B cell (primary cell): ENCODE results near the gene MUC6. TPM values are rescaled to one million over a fixed set of nuclear protein-coding genes. Genes with fewer than 3 reads are reported as not detected.

Experiments
- ATAC-seq: fragments of 200-7000 bp; cut with Tn5 transposase; one replicate; pipeline ENCODE4 v1.10.0; 2021; ENCODE audit warnings: low read depth, mild to moderate bottlenecking, moderate number of reproducible peaks, moderate library complexity
- CTCF ChIA-PET: fragments of 350-600 bp; sonication (Branson Sonifier 250); formaldehyde crosslinking; loops from one replicate; lab custom pipeline; 2021; ENCODE audit warnings: antibody characterized with exemption, inconsistent platforms; lab: Charles Lee
- POLR2A ChIA-PET: fragments of 350-600 bp; sonication (Branson Sonifier 250); formaldehyde crosslinking; loops from one replicate; lab custom pipeline; 2021; ENCODE audit warnings: antibody characterized with exemption; lab: Charles Lee
- DNase-seq: peaks from one replicate; pipeline ENCODE4 v3.0.0; 2013
- H2AFZ ChIP-seq: 2 replicates; pipeline ENCODE4 v1.6.1; 2012; ENCODE audit warnings: mild to moderate bottlenecking, low read depth, low read length; ENCODE audit not compliant: insufficient read depth, poor library complexity, severe bottlenecking
- H3K27ac ChIP-seq, 2 donors: 1 replicate in 1 of 2; 2 replicates in 1 of 2; pipeline ENCODE4 v1.5.1; 2012 to 2013; ENCODE audit warnings: low read length in 2 of 2, mild to moderate bottlenecking in 2 of 2, moderate library complexity in 1 of 2
- H3K27me3 ChIP-seq, 4 experiments: fragments of 200-600 bp in 1 of 4; sonication (generic) in 1 of 4; replicated peaks in 1 of 4; 1 replicate in 2 of 4; 2 replicates in 2 of 4; pipeline versions ENCODE4 v1.6.1 to v1.7.0; 2013 to 2016; ENCODE audit warnings: low read length in 3 of 4, mild to moderate bottlenecking in 2 of 4, mixed read lengths in 1 of 4, moderate library complexity in 1 of 4; ENCODE audit not compliant: insufficient read depth in 4 of 4, control insufficient read depth in 3 of 4; ENCODE audit errors: control extremely low read depth in 1 of 4
- H3K36me3 ChIP-seq, 2 experiments: replicated peaks in 1 of 2; 1 replicate in 1 of 2; 2 replicates in 1 of 2; pipeline versions ENCODE4 v1.6.1 to v1.7.1; 2013; ENCODE audit warnings: low read length in 1 of 2; ENCODE audit not compliant: insufficient read depth in 2 of 2, control insufficient read depth in 1 of 2; ENCODE audit errors: control extremely low read depth in 1 of 2, extremely low read depth in 1 of 2
- H3K4me1 ChIP-seq, 2 donors: fragments of 200-600 bp in 1 of 2; sonication (generic) in 1 of 2; 1 replicate in 1 of 2; 2 replicates in 1 of 2; pipeline versions ENCODE4 v1.5.1 to v1.6.1; 2013 to 2017; ENCODE audit warnings: low read length in 2 of 2; ENCODE audit not compliant: control insufficient read depth in 2 of 2, insufficient read depth in 2 of 2
- H3K4me2 ChIP-seq: replicated peaks from 2 replicates; pipeline ENCODE3; 2012; ENCODE audit warnings: mild to moderate bottlenecking, low read depth, low read length; ENCODE audit not compliant: poor library complexity, severe bottlenecking
- H3K4me3 ChIP-seq, 5 experiments: fragments of 200-600 bp in 1 of 5; sonication (generic) in 1 of 5; 1 replicate in 3 of 5; 2 replicates in 2 of 5; pipeline versions ENCODE4 v1.5.1 to v1.7.0; 2011 to 2016; ENCODE audit warnings: low read length in 4 of 5, mild to moderate bottlenecking in 4 of 5, low read depth in 2 of 5, control low read depth in 1 of 5, moderate library complexity in 1 of 5; ENCODE audit not compliant: insufficient read depth in 1 of 5; ENCODE audit errors: control extremely low read depth in 1 of 5, extremely low read depth in 1 of 5
- H3K79me2 ChIP-seq: fragments of 200-600 bp; sonication (generic); one replicate; pipeline ENCODE4 v1.6.0; 2016; ENCODE audit warnings: low read length; ENCODE audit not compliant: control insufficient read depth, insufficient read depth
- H3K9ac ChIP-seq: fragments of 200-600 bp; sonication (generic); 2 replicates; pipeline ENCODE4 v1.6.1; 2017; ENCODE audit warnings: mild to moderate bottlenecking, low read length, moderate library complexity
- H3K9me3 ChIP-seq, 3 donors: one replicate each; pipeline versions ENCODE4 v1.6.1 to v1.7.1; 2013; ENCODE audit warnings: low read length in 2 of 3; ENCODE audit not compliant: control insufficient read depth in 2 of 3, insufficient read depth in 1 of 3; ENCODE audit errors: control extremely low read depth in 1 of 3
- H4K20me1 ChIP-seq: 2 replicates; pipeline ENCODE4 v1.6.0; 2012; ENCODE audit warnings: mild to moderate bottlenecking, low read length; ENCODE audit not compliant: insufficient read depth, control insufficient read depth, poor library complexity, severe bottlenecking
- H3K27ac Mint-ChIP-seq: one replicate; pipeline ENCODE4 v1.8.0; 2021; ENCODE audit warnings: mixed read lengths
- H3K27me3 Mint-ChIP-seq: one replicate; pipeline ENCODE4 v1.8.0; 2021; ENCODE audit warnings: mixed read lengths
- H3K4me1 Mint-ChIP-seq: one replicate; pipeline ENCODE4 v1.8.0; 2021; ENCODE audit warnings: mixed read lengths
- H3K4me3 Mint-ChIP-seq: one replicate; pipeline ENCODE4 v1.8.0; 2021; ENCODE audit warnings: mixed read lengths
- H3K9me3 Mint-ChIP-seq: one replicate; pipeline ENCODE4 v1.8.0; 2022; ENCODE audit warnings: mixed read lengths; ENCODE audit not compliant: insufficient read depth
- EZH2 ChIP-seq: IDR thresholded peaks from 2 replicates; pipeline ENCODE4 v1.6.1; 2012; ENCODE audit warnings: borderline replicate concordance, low read depth, mild to moderate bottlenecking, moderate library complexity, low read length; ENCODE audit not compliant: insufficient read depth, poor library complexity, severe bottlenecking
- WGBS: methylation state at CpG from one replicate; pipeline ENCODE4 v1.1.5; 2013; ENCODE audit warnings: missing lambda C conversion rate; ENCODE audit not compliant: insufficient coverage; 5-methylcytosine and 5-hydroxymethylcytosine counted together
- intact Hi-C: fragments of 100-400 bp; cut with micrococcal nuclease; formaldehyde crosslinking; loops from one replicate; pipeline ENCODE4 v1.10.0; 2022
- polyA plus RNA-seq: library from polyadenylated mRNA; depleted of rRNA; stranded (reverse); fragments of >200 nt; gene quantifications from 2 replicates; pipeline ENCODE4 v1.2.3, GENCODE V29; 2012
- total RNA-seq, 2 donors: library from RNA; stranded (reverse); fragments of 120-200 nt in 1 of 2; gene quantifications; 1 replicate in 1 of 2; 2 replicates in 1 of 2; pipeline versions ENCODE4 v1.2.3 to v1.2.4, GENCODE V29; 2013 to 2022
- TF ChIP-seq, protein P1 (sequence below): fragments of 200-600 bp; IDR thresholded peaks from one replicate; pipeline ENCODE4 v1.8.0; 2022; ENCODE audit warnings: antibody characterized with exemption, mild to moderate bottlenecking

Gene MUC6
- total and polyA plus RNA-seq, 2 donors (not counting 1 experiment from before 2014, with no cell fraction given) = not detected

DNA sequence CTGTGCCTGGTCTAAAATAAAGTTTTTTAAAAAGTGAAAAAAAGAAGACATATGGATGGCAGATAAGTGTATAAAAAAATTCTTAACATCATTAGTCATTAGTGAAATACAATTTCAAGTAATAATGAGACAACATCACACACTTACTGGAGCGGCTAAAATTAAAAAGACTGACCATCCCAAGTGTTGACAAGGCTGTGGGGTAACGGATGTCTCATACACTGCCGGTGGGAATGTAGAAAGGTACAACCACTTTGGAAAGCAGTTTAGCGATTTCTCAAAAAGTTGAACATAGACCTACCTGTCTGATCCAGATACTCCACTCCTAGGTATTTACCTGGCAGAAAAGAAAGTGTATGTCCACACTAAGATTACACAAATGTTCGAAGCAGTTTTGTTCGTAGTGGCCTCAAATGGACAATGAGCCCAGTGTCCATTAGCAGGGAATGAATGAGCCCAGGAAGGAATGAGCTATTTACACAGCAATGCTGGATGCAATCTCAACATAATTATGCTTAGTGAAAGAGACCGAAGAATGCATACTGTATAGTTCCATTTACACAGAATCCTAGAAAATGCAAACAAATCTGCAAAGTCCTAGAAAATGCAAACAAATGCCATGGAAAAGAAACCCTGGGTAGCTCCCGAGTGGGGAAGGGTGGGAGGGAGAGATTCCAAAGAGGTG, 31.4 kb upstream of the MUC6 start:
- H3K4me1 ChIP-seq = no peaks in the 10 kb centered on the region
- 85% methylated on average over 3 of the region's 8 CpGs for WGBS
- Mint-ChIP-seq H3K4me1 (no peaks in the 10 kb centered on the region), H3K27ac (no peak overlapping the region), H3K4me3 (no peak overlapping the region), H3K27me3 (peaks cover 21% of the 10 kb centered on the region), H3K9me3 (no peaks in the 10 kb centered on the region)
- H3K9me3 ChIP-seq = no peaks in the 10 kb centered on the region
- no peak overlapping the region for H3K4me2 ChIP-seq
- H3K27me3 ChIP-seq = peaks cover 0 to 2% (median 0%) of the 10 kb centered on the region in 4 experiments
- H4K20me1 ChIP-seq = no peaks in the 10 kb centered on the region
- H2AFZ ChIP-seq = no peak overlapping the region
- ChIA-PET POLR2A (interaction anchor here (0.6 kb wide), 1 partner anchor 802 kb away, joined by 3 read pairs; no protein-coding TSS in a partner anchor), CTCF (no interaction called here)
- ATAC-seq = no peak
- H3K36me3 ChIP-seq = no peaks in the 10 kb centered on the region
- intact Hi-C loops = no loop called here
- TF ChIP-seq EZH2 = no peak
- TF ChIP-seq, protein P1, sequence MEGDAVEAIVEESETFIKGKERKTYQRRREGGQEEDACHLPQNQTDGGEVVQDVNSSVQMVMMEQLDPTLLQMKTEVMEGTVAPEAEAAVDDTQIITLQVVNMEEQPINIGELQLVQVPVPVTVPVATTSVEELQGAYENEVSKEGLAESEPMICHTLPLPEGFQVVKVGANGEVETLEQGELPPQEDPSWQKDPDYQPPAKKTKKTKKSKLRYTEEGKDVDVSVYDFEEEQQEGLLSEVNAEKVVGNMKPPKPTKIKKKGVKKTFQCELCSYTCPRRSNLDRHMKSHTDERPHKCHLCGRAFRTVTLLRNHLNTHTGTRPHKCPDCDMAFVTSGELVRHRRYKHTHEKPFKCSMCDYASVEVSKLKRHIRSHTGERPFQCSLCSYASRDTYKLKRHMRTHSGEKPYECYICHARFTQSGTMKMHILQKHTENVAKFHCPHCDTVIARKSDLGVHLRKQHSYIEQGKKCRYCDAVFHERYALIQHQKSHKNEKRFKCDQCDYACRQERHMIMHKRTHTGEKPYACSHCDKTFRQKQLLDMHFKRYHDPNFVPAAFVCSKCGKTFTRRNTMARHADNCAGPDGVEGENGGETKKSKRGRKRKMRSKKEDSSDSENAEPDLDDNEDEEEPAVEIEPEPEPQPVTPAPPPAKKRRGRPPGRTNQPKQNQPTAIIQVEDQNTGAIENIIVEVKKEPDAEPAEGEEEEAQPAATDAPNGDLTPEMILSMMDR = no peak
- H3K79me2 ChIP-seq = no peaks in the 10 kb centered on the region
- H3K4me3 ChIP-seq = no peak overlapping the region
- DNase-seq = no peak
- H3K27ac ChIP-seq = no peak overlapping the region
- H3K9ac ChIP-seq = no peak overlapping the region

DNA sequence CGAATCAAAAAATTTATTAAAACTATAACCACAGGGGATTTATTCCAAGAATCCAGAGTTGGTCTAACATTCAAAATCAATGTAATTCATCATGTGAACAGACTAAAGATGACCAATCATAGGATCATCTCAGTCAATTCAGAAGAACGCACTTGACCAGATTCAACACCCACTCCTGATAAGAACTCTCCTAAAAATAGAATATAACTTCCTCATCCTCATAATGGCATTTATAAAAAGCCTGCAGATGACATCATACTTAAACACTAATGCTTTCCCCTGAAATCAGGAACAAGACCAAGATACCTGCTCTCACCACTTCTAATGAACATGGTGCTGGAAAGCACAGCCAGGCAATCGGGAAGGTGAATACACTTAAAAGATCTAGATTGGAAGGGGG, 27.6 kb upstream of the MUC6 start:
- H3K9me3 Mint-ChIP-seq = no peaks in the 10 kb centered on the region
- Histone ChIP-seq H3K27me3 (no peaks in the 10 kb centered on the region), H3K9ac (no peak overlapping the region), H4K20me1 (no peaks in the 10 kb centered on the region), H3K9me3 (peaks cover 0 to 7% (median 2%) of the 10 kb centered on the region in 3 donors), H3K79me2 (no peaks in the 10 kb centered on the region), H2AFZ (no peak overlapping the region), H3K36me3 (no peaks in the 10 kb centered on the region), H3K4me3 (no peak overlapping the region), H3K27ac (no peak overlapping the region), H3K4me2 (no peak overlapping the region), H3K4me1 (no peaks in the 10 kb centered on the region)
- H3K4me1 Mint-ChIP-seq = no peaks in the 10 kb centered on the region
- ATAC-seq = no peak
- intact Hi-C loops = no loop called here
- CTCF ChIA-PET = no interaction called here
- POLR2A ChIA-PET = no interaction called here
- no peak overlapping the region for H3K27ac Mint-ChIP-seq
- 54% methylated on average over 3 of the region's 3 CpGs for WGBS
- H3K4me3 Mint-ChIP-seq = no peak overlapping the region
- H3K27me3 Mint-ChIP-seq = peaks cover 25% of the 10 kb centered on the region
- DNase-seq = no peak
- no peak for TF ChIP-seq EZH2
- TF ChIP-seq, protein P1 = no peak
